CMK (cell line): ENCODE results near the gene HSP90AA1.

Experiments
- DNase-seq: peaks from one replicate; pipeline ENCODE4 v3.0.0-alpha.2; 2010; ENCODE audit warnings: low read depth

Gene HSP90AA1

GRCh38 chr14:102039157-102039556, 47.7 kb downstream of the HSP90AA1 start:
- no peak for DNase-seq

- DNase-seq: no peak
These were observed 49.2 kb downstream of the HSP90AA1 start for GRCh38 chr14:102037686-102038085.

- DNase-seq: no peak
These were observed 50.9 kb downstream of the HSP90AA1 start for GRCh38 chr14:102035914-102036313.

GRCh38 chr14:102034301-102034700, 52.5 kb downstream of the HSP90AA1 start:
- DNase-seq: no peak

- no peak for DNase-seq
These were observed 53.6 kb downstream of the HSP90AA1 start for GRCh38 chr14:102033241-102033640.
